ENCODE results near the gene AFAP1.

- TF ChIP-seq CTCF (conservative IDR thresholded peaks at IDR 0.05; ENCODE audit: low read length) (no peak), EZH2phosphoT487 (IDR thresholded peaks at IDR 0.05; ENCODE audit: borderline replicate concordance, low read depth, low read length) (no peak)
These were observed 177.2 kb downstream of the AFAP1 start for GRCh38 chr4:7762376-7763030.
